HG03439 (cell line): ENCODE measurements around the gene SGIP1.

Experiments
- ATAC-seq: cut with Tn5 transposase; IDR thresholded peaks from one replicate; pipeline ENCODE4 v1.9.1; 2021; ENCODE audit warnings: mild to moderate bottlenecking, moderate library complexity; ENCODE audit not compliant: unreplicated experiment

SGIP1 gene

DNA sequence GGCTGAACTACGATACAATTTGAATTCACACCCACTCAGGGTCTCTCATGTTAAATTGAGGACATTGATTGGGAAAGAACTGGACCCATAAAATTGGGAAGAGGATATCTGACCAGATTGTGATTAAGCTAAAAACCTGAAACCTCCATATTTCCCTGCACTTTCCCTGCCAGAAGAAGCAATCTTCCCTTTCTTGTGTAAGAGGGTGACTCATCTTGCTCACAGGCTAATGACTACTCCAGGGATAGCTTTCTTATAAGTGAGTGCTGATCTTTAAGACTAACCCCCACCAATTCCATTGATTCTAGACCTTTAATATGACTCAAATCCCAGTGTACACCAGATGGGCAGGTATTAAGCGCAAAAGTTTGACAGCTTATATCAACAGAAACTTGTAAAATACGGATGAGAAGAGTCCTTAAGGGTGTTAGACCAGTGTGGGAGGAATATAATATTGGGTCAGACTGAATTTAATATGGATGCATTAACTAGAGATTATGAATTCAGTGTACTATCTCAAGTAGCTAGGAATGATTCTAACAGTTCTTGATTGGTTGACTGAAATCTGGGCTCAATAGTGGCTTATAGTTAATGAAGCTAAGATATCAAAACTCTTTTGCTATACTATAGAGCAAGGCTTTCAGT, 12.1 kb upstream of the SGIP1 start:
- ATAC-seq = no peak

DNA sequence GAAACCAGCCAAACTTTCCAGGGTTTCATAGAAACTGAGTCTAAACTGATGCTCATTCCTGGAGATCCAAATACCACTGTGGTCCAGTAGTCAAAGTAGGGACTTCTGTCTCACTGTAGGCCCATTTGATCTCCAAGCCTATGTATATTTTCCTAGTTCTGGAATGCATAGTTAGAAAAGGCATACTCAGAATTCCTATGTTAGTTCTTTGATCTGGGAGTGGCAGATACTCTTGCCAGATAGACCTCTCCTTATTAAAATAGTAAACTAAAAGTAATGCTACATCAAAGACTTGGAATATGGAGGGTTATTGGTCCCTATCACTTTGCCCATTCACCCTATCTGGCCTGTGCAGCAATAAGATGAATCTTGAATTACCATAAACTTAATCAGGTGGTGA, 10.4 kb upstream of the SGIP1 start:
- ATAC-seq = no peak

DNA sequence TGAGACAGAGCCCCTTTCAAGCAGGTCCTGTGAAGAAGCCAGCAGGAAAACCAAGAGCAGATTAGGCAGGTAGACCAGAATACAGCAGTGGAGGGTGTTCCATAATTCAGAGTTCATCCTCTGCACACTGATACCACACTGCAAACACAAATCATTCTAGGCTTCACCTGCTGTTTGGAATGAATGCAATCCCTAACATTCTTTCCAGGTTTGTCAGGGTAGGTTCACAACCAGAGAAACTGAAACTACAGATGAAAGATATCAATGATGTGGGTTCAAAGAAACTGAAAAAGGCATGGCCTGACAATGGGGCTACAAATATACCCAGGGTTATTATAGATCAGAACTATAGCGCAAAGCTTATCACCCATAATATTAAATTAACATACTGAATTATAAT, 8.9 kb upstream of the SGIP1 start:
- ATAC-seq = no peak

DNA sequence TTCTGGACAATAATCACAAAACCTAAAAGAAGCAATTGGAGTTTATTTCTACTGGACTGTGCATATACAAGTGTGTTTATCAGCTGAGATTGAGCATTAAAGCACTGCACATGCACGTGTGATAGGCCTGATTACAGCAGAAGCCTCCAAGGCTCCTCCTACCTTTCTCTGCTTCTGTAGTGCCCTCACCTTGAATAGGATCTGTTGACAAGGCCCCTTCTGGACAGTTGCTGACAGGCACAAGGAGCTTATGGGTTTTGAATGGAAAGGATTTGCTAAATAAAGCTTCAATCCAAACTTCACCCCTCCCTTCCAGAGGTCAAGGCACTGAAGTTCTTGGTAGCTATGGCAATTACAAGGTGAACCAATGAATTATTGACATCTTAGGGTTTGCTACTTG, 7.9 kb upstream of the SGIP1 start:
- ATAC-seq = no peak

DNA sequence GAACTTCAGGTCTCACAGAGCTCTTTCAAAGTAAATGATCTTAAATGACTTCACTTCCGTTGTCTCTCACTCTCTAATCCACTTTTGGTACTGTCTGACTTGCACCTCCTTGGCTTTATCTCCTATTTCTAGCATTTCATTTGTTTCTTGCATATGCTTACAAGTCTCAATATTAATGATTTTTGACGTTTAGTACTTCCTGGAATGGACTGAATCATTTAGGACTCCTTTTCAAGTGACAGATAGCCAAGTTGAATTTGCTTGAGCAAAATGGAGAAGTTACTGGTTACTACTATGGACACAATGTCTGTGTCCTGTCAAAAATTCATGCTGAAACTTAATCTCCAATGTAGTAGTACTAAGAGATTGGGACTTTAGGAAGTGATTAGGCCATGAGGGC, 7.0 kb upstream of the SGIP1 start:
- no peak for ATAC-seq

DNA sequence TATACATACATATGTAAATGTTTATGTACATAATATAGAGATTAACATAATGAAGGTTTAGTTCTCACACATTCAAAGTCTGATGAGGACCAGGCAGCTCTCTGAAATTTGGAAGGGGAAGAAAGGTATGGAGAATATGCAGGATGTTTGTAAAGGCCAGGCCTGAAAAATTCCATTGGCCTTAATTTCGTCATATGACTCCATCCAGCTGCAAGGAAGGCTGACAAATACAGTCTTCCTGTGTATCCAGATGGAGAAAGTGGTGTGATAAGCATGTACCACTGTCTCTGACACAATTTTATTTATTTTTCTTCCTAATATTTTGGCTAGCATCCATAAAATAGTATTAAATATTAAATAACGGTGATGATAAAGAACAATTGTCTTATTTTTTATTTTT, 6.3 kb upstream of the SGIP1 start:
- ATAC-seq = no peak

DNA sequence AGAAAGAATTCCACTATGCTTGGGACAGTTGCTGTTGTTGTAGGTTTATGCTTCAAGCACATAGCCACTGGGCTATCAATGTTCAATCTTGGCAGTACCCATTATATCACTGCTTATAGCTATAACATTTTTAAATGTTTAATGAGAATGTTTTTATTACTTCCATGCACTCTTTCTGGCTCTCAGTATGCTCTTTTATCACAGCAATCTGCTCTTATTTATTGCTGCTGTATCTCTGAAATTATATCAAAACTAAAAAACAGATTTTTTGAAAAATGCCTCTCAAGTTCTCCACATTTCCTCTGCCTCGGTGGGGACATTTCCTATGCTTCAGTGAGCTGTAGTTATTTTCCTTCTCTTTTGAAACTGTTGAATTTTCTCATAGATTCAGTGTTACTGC, 5.4 kb upstream of the SGIP1 start:
- ATAC-seq = no peak

DNA sequence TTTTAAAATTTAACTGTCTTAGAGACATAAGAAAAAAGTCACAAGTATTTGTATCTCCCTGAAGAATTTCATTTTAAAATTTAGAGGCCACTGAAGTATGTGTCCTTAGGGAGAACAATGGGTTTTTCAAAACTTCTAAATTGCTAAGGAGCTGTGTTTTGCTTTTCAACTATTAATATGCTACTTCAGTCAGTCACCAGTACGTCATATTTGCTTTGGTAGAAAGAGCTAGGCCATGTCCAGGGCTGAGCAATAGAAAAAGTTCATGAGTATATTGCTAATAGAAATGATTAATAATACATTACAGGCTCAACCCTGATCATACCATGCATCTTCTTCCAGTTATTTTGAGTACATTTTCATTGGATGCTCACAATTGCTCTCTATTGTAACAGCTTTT, 1.7 kb upstream of the SGIP1 start:
- no peak for ATAC-seq

DNA sequence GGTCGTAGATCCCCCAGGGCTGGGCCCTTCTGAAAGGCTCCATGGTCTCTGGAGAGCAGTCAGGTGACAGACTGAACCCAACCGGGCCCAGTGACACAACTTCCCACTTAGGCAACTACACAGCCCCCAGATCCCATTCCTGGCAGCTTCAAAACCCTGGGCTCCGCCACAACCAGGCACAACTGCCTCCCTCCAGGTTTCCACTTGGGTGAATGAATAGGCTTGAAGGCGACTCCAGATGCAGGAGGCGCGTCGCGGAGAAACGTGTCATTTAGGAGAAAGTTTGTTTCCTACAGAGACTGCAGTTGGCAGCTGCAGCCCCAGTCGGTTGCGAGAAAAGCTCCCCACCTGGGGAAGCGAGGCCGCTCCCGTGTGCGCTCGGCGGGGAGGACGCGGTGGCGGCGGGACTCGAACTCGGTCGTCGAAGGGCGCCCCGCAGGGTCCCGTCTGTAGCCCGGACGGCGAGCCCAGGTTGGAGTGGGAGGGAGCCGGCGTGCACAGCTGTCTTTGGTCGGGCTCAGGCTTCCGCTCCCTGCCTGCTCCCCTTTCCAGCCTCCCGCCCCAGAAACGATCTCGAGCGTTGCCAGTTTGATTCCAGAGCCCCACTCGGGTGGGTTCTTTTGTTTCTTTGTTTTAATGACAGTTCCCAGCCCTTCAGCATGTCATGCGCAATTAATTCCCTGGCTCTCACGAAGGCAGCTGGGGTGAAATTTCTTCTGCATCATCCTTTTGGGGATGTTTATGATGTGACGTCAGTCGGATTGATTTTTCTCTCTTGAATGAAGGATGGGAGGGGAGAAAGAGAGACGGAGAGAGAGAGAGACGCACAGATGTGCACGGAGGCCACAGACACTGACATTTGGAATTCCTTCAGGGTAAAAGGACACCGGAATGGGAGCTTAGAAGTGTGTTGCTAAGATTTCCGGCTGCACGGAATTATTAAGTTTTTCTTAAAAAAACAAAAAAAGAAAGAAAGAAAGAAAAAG, 862 bp upstream of the SGIP1 start:
- no peak for ATAC-seq

DNA sequence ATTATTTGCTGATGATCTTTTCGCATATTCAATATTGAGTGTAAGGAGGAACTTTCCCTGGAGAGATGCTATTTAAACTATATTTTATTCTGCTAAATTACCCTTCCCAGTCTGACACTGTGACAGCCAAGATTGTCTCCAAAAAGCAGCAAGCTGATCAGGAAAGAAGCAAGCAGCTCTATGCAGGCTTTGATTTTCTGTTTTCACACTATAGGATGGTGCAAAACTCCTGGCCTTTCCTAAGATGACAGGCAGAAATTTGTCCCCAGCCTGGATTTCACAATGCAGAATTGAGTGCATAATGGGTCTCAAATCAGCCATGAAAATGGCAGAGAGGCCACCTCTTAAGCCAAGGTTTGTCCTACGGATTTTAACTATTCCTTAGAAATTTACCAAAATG, 1.1 kb downstream of the SGIP1 start:
- ATAC-seq = no peak

DNA sequence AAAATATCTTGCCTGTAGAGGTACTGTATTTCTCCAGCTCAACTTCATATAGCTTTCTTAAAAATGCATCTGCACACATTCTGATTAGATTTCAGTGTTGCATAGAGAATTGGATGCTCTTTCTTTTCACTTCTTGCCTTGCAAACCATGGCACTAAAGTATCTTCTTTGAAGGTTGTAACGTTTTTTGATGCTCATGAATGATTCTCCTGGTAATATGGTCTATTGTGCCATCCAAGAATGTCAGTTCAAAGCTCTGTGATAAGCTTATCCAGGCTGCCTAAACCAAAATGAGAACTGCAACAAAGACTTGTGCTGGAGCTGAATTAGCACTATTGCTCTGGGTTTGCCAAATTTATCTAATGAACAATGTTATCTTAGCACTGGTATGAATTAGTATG, 1.9 kb downstream of the SGIP1 start:
- ATAC-seq = no peak

DNA sequence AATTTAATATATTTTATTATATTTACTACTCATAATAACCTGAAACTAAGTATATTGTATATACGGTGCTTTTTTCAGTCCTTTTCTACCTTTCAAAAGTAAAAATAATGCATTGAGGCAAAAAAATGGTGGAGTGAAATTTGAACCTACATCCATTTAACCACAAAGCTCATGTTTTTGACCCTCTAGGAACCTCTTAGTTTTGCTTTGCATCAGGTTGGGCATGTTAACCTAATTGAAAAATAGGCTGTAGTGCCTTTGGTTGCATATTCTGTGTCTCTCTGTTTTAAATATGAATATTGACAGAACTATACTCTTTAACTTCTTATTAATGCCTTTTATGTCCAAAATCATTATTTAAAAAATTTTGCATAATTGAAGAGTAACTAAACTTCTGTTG, 3.8 kb downstream of the SGIP1 start:
- ATAC-seq = no peak

DNA sequence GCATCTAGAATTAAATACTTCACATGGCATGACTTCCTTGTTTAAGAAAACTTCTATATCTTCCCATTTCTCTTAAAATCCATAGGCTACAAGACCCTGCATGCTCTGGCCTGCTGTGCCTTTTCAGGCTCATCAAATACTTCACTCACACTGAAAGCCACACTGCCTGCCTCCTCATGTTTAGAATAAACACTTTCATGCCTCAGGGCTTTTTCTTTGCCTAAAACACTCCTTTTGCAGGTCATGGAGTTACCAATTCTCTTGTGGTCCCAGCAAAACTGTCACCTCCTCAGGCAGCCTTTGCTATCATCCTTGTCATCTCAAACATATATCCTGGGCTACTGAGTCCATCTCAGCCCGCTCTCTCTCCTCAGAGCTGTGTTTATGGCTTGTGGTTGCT, 5.5 kb downstream of the SGIP1 start:
- ATAC-seq = no peak

DNA sequence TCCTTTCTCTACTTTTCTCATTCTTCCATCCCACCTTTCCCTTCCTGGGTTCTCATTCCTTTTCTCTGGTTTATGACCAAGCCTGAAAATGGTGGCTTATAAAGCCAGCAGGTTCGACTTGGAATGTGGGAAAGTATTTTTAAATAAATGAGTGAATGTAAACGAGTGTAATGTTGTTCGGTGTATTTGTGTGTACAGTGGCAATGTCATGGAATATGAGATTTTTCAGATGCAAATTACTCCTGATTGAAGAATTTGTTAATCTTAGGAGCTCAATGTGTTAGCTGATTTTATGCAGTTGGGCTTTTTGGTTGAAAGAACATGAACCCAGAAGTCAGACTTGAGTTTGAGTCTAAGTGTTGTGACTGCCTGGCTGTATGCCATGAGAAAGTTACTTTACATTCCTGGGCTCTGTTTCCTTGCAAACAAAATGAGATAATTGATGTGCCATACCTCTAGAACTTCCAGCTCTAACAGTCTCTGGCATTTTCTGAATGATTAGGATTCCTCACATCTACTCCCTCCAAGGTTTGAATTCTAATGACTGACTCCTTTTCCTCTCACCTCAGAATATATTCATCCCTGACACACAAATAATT, 6.6 kb downstream of the SGIP1 start:
- no peak for ATAC-seq

DNA sequence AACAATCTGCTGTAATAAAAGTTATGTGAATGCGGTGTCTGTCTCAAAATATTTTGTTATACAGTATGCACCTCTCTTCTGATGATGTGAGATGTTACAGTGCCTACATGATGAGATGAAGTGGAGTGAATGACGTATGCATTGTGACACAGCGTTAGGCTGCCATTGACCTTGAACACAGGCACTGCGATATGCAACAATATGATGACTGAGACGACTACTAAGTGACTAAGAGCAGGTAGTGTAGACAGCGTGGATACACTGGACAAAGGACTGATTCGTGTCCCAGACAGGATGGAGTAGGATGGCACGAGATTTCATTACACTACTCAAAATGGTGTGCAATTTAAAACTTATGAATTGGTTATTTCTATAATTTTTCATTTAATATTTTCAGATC, 8.4 kb downstream of the SGIP1 start:
- ATAC-seq = no peak

DNA sequence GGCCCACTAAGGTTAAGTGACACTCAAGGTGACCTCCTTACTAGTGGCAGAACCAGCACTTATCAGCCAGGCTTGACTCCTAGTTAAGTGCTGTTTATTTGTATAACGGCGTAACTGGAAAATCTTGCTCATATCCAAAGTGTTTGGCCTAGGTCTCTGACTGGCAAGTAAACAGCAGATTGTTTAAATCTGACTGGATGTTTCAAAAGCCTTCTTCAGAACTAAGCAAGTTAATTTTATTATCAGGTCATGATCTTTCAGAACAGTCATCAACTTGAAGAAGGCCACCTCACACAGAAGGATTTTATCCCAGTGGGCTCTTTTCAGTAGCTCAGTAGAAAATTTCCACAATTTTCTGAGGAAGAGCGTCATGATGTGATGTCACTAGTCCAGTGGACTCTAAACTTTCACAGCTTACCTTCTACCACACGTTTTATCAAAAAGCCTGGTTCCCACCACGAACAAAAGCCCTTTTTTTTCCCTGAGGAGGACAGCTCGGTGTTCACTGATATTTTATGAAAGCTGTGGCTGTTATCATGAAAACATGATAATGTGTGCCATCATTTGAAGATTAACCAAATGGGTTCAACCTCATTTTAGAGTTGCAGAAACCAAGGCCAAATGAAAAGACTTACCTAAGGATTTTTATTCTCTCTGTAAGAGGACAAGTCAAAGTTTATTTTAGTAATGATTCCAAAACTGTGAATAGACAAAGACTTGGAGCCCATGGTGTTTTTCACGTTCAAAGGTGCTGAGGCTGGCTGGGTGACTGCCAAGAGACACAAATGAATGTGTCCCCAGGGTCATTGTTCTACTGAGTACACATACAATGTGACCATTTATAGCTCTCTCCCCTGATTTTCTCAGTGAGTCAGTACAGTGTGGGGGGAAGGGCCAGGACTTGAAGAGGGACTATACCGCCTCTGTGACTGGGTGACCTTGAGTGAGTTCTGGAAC, 9.1 kb downstream of the SGIP1 start:
- no peak for ATAC-seq

DNA sequence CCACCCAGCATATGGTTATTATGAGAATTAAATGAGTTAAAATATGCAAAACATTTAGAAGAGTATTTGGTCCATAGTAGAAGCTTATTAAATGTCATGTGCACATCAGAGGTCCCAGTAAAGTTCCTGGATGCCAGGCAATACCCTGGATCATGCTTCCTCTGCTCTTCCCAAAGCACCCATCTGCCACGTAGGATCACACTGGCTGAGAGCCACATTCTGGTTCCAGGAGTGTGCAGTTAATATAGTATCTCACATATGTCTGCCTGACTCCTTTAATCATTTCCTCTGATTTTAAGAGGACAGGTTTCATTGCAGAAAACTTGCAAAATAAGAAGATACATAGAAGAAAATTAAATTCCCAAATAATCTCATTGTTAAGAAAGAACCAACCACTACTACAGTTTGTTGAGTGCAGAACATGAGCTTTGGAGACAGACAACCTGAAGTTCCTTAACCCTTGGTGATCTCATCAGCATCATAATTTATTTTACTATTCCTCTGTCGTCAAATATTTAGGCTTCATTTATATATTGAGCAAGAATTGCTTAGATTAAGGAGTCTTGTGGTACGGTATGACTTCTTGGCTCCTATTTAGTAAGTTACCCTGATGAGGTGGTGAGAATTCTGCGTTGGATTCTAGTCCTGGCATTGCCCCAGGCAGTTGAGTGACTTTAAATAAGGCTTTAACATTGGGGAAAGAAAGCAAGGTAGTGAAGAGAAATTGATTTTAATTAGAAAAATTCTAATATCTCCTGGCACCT, 12.3 kb downstream of the SGIP1 start:
- no peak for ATAC-seq

DNA sequence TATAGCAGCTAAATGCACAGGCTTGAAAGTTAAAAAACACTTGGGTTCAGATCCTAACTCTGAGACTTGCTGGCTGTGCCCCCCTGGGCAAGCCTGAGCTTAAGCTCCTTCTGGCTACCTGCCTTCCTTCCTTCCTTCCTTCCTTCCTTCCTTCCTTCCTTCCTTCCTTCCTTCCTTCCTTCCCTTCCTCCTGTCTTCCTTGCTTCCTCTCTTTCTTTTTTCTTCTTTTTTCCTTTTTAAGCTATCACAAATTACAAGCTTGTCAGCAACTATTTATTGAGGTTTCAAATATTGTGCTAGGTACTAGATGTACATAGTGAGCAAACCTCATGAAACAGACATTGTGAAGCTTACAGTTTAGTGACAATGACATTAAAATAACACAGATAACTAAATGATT, 15.1 kb downstream of the SGIP1 start:
- no peak for ATAC-seq

DNA sequence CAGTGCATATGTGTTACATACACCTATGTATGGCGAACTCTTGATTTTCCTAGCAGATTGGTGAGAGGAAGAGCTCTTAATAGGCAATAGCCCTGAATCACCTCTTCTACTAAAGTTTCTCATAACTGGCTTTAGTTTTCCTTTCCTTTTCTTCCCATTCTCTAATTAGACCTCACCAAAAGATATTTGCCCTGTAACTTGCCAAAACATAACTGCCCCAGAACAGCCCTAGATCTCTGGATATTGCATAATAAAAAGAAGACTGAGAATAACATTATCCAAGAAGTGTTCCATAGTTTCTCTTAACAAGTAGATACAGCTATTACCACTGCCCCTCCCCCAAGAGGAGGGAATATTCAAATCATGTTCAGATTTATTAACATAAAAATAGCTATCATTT, 16.3 kb downstream of the SGIP1 start:
- no peak for ATAC-seq

DNA sequence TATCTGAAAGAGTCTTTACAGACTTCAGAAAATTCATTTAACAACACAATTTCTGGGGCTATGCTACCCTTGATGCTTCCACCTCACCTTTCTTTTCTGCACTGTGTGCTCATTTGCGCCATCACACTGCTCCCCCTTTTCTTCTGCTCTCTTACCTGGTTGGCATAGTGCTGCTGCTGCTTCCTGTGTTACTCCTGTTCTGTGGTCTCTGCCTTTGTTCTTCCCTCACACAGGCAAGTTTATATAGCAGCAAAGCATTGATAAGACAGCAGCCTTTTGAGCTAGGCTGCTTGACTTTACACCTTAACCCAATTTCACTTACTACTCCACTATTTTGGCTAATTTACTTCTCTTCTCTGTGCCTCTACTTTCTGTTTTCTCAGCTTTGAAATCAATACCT, 18.3 kb downstream of the SGIP1 start:
- no peak for ATAC-seq
